Right cardiac atrium (tissue), 5 donors: ENCODE measurements around the gene CTBP1. TPM values are rescaled to one million over a fixed set of nuclear protein-coding genes. Genes with fewer than 3 reads are reported as not detected.
A peak's percentile ranks its signal among the peaks of the same experiment; 100 is the strongest.

ENCODE experiments used
- ATAC-seq, 2 donors: fragments of 200-7000 bp; cut with Tn5 transposase; one replicate each; pipeline versions ENCODE4 v1.8.0 to v1.9.1; 2020; ENCODE audit warnings: moderate library complexity in 2 of 2, mild to moderate bottlenecking in 1 of 2
- DNase-seq, 3 donors: peaks; one replicate each; pipeline ENCODE4 v3.0.0-alpha.2; 2020
- H3K27ac ChIP-seq: one replicate; pipeline ENCODE4 v1.5.1; 2013; ENCODE audit warnings: mild to moderate bottlenecking, low read length, control low read depth, moderate library complexity
- H3K27me3 ChIP-seq: one replicate; pipeline ENCODE4 v1.6.1; 2013; ENCODE audit not compliant: control insufficient read depth, insufficient read depth
- H3K4me1 ChIP-seq: one replicate; pipeline ENCODE4 v1.6.1; 2013; ENCODE audit warnings: low read length; ENCODE audit not compliant: control insufficient read depth, insufficient read depth
- H3K4me3 ChIP-seq: one replicate; pipeline ENCODE4 v1.5.1; 2013; ENCODE audit warnings: low read length, control low read depth
- H3K9me3 ChIP-seq: one replicate; pipeline ENCODE4 v1.6.1; 2013; ENCODE audit warnings: low read length; ENCODE audit not compliant: control insufficient read depth
- WGBS: extraction: QIAGEN DNeasy Blood & Tissue Kit; methylation state at CpG from one replicate; pipeline ENCODE4 v1.1.7; 2013; 5-methylcytosine and 5-hydroxymethylcytosine counted together
- intact Hi-C, 4 donors: fragments of 100-400 bp; cut with DNase I; formaldehyde crosslinking; loops; one replicate each; pipeline versions ENCODE4 v1.11.0 to v1.14.0; 2022 to 2023
- polyA plus RNA-seq: library from polyadenylated mRNA; stranded (reverse); fragments of 200-250 nt; gene quantifications from one replicate; pipeline ENCODE4 v1.2.3, GENCODE V29; 2013
- total RNA-seq, 4 donors: library from RNA; stranded (reverse); fragmentation: NEBNext Ultra II Directional; extraction: Animal tissue kit (Norgen Biotek cat#: 25700); gene quantifications; one replicate each; pipeline ENCODE4 v1.2.1, GENCODE V29; 2021
- donor health status: healthy with polysubstance abuse.
- donor health status: DM: no; HTN: yes; CAD: no.
- donor health status: DM: no; HTN: no; CAD: no.
- donor health status: DM: no; HTN: yes; CAD: no; lungs with severe emphysema.
- donor health status: DM: yes; HTN: yes; CAD: no.

Gene CTBP1
- total and polyA plus RNA-seq, 5 donors = 119 to 145 (median 133) TPM

DNA sequence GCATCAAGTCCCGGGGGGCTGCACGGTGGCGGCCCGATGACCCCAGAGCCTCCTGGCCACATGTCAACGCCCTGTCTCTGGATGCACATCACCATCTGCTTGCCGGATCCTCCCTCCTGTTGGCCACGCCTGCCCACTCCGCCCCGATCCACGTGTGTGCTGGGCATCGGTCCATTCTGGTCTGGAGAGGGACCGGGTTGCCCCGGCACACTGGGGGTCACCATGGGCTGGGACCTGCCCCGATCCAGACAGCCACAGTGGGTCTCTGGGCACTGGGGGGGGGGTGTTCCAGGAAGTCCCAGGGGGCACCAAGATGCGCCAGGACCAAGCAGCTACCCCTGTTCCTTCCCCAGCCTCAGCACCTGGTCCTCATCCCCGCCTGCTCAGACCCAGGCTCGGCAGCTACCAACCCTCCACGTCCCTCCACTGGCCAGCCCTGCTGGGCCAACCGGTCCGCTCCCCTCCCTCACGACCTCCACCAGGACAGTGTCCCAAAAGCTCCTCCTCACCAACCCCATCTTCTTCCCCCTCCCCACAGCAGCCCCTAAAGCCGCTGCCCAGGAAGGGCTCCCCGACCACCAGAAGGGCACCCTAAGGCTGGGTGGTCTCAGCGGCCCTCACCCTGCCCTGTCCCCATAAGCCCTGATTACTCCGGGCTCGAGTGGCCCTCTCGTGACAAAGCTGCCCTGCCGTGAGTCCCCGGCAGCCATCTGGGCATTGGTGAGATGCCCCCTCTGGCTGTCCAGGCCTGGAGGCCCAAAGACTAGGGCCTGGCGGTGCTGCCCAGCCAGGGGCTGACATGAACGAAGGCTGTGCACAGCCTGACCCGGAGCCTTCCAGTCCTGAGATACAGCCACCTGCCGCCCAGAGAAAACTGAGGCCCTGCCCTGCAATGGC is 4.6 kb downstream of the CTBP1 start:
- Histone ChIP-seq H3K4me1 (peaks cover 28% of the 10 kb centered on the region), H3K27ac (no peak overlapping the region)

DNA sequence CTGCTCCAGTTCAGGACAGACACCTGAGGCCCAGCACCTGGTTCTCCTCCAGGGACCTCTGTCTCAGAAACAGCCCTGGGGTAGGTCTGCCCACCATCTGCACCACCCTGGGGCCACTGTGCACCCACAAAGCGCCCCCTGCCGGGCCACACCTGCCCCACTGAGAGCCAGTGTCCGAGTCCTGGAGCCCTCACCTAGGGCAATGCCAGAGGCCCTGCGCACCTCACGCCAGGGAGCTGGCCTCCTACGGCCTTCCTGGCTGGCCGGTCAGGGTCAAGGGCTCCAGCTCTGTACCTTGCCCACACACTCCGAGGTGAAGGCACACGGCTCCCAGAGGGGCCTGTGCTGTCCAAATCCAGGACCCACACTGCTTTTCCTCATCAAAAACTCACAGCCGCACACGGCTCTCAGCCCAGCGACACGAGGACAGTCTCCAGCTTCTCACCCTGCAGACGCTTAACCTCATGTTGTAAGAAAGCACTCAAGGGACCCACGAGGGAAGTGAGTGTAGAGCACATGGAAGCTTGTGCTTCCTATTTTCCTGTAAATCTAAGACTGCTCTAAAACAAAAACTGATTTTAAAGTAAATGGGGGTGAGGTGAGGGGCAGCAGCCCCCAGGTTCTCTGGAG is 5.4 kb downstream of the CTBP1 start:
- Histone ChIP-seq H3K4me1 (peaks cover 28% of the 10 kb centered on the region), H3K9me3 (no peaks in the 10 kb centered on the region), H3K4me3 (no peak overlapping the region), H3K27me3 (no peaks in the 10 kb centered on the region), H3K27ac (no peak overlapping the region)
- 59% methylated on average over 15 of the region's 15 CpGs for whole genome bisulfite sequencing
- DNase-seq (peak in 2 of 3 donors; percentile 37 to 49), ATAC-seq (no peak)
- intact Hi-C loops = loop anchor here in 2 of 4 donors (5.0 to 10.0 kb wide), 2 partner anchors 79 to 99 kb away; no protein-coding TSS in a partner anchor

More for the DNA sequence above, 4.6 kb downstream of the CTBP1 start:
- DNase-seq = peak in 2 of 3 donors; percentile 76 to 77
- Histone ChIP-seq H3K9me3 (no peaks in the 10 kb centered on the region), H3K4me3 (no peak overlapping the region), H3K27me3 (no peaks in the 10 kb centered on the region)
- intact Hi-C loops = loop anchor here in 2 of 4 donors (5.0 to 10.0 kb wide), 2 partner anchors 80 to 98 kb away; no protein-coding TSS in a partner anchor
- WGBS = 57% methylated on average over 33 of the region's 33 CpGs
- ATAC-seq = no peak

DNA sequence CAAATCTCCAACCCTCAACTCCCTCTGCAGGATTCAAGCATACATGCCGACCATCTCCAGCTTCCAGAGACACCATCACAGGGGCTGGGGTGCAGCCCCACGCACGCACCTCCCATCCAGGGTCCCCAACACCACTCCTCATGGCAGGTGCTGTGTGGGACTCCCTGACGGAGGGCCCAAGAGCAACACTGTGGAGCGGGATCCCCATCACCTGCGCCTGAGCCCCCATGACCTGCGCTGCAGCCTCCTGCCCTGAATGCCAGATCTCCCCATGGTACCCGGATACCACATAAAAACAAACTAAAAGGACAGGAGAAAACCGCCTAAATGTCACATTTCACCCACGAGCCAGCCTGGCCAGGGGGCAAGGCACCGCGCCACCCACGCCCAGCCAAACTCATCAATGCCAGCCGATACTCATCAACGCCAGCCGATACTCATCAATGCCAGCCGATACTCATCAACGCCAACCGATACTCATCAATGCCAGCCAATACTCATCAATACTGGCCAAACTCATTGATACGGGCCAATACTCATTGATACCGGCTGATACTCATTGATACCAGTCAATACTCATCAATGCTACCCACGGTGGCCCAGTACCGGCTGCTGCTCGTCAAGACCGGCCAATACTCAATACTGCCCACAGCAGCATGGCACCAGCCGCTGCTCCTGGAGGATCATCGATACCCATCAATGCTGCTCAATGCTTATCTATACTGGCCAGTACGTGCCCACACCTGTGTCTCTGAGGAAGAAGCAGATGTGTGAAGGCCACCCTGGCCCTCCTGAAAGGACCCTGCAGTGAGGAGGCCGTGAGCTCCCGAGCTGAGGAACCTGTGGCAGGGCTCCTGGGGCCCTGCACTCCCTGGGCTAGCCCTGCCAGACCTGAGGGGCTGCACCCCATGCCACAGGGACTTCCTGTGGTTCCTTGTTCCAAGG is 6.2 kb downstream of the CTBP1 start:
- DNase-seq = peak in 2 of 3 donors; percentile 47 to 49
- intact Hi-C loops = loop anchor here in 2 of 4 donors (5.0 to 10.0 kb wide), 2 partner anchors 78 to 100 kb away; no protein-coding TSS in a partner anchor
- no peak overlapping the region for H3K4me3 ChIP-seq

DNA sequence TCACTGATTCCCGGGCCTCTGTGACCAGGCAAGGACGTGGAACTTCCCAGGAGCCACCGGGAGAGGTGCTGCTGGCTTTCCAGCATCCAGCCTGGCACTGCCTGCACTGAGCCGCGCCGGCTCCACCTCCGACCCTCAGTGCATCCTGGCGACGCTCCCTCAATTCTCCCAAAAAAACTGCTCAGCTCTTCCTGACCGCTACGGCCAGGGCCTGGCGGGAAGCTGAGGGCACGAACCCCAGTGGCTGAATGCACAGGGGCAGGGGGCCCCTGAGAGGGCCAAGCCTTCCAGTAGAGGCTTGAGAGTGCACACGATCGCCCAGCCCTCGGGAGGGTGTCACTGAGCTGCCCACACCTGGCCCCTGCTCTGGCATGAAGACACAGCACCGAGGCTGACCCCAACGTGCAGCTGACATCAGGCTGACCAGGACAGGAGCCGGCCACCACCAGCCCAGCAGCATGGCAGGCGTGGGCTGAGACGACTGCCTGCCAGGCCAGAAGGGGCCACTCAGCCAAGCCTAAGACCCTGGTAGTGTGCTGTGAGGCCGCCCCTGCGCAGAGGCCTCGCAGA is 6.9 kb downstream of the CTBP1 start:
- H3K9me3 ChIP-seq = no peaks in the 10 kb centered on the region
- H3K4me1 ChIP-seq = peaks cover 26% of the 10 kb centered on the region
- DNase-seq (peak in 2 of 3 donors; percentile 50 to 55), ATAC-seq (peak in 1 of 2 donors; percentile 3)
- WGBS = 65% methylated on average over 24 of the region's 24 CpGs
- no peak overlapping the region for H3K27ac ChIP-seq
- H3K27me3 ChIP-seq = no peaks in the 10 kb centered on the region
- no peak overlapping the region for H3K4me3 ChIP-seq
- intact Hi-C loops = loop anchor here in 2 of 4 donors (5.0 to 10.0 kb wide), 2 partner anchors 77 to 100 kb away; no protein-coding TSS in a partner anchor

More for the DNA sequence above, 6.2 kb downstream of the CTBP1 start:
- ATAC-seq = no peak
- WGBS = 94% methylated on average over 30 of the region's 30 CpGs
- no peaks in the 10 kb centered on the region for H3K27me3 ChIP-seq
- H3K4me1 ChIP-seq = peaks cover 28% of the 10 kb centered on the region
- H3K27ac ChIP-seq = no peak overlapping the region
- H3K9me3 ChIP-seq = no peaks in the 10 kb centered on the region

DNA sequence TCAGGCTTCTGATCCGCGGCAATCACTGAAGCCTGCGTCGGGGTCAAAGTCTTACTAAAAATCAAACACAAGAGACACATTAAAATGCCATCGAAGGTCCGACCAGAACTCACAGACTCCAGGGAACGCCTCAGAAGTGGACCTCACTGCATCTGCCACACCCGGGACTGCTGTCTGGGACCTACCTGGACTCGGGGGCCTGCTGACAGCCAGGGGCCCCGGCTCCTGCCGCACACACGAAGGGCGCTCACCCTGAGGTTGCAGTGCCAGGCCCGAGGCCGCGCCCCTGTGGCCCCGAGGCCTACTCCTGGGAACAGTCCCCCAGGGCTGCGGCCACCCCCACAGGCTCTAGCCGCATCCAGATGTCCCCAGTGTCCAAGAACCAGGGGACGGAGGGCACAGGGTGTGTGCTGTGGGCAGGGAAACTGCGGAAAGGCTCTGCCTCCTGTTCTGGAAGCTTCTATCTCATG is 7.4 kb downstream of the CTBP1 start:
- Histone ChIP-seq H3K4me3 (no peak overlapping the region), H3K27me3 (no peaks in the 10 kb centered on the region), H3K4me1 (peaks cover 23% of the 10 kb centered on the region), H3K27ac (no peak overlapping the region), H3K9me3 (no peaks in the 10 kb centered on the region)
- ATAC-seq (peak in 1 of 2 donors; percentile 1), DNase-seq (no peak)
- intact Hi-C loops = loop anchor here in 2 of 4 donors (5.0 to 10.0 kb wide), 2 partner anchors 77 to 101 kb away; no protein-coding TSS in a partner anchor
- WGBS = 83% methylated on average over 21 of the region's 21 CpGs

DNA sequence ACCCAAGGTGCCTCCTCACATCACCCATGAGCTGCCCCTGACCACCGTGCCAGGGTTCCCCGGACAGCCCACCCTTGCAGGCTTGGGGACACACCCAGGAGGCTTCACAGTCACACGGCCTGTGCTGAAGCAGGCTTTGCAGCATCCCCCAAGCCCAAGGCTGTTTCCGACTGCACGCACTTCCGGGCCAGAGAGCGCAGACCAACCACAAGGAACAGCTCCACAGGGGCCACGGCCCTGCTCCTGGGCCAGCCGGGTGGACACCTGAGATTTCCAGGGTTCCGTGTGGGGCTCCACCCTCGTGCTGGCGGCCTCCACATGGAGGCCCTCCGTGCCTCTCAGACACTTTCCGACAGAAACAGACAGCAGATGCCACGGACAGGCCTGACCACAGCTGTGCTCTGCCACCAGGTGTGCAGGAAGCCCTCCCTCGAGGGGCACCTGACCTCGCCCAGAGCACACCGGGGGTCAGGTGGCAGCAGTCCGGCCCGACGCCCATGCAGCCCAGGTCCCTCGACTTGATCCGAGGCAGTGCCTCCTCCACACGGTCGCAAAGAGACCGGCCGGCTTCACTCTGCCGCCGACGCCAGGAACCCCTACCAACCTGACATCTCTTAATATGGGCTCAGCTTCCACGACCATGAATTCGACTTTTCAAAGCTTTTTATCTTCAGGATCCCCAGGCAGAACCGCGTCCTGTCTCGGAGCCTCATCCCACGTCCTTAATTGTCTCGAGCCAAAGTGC is 8.0 kb downstream of the CTBP1 start:
- H3K27ac ChIP-seq = no peak overlapping the region
- no peaks in the 10 kb centered on the region for H3K9me3 ChIP-seq
- intact Hi-C loops = loop anchor here in 2 of 4 donors (5.0 to 10.0 kb wide), 2 partner anchors 76 to 101 kb away; no protein-coding TSS in a partner anchor
- DNase-seq (peak in 2 of 3 donors; percentile 40 to 54), ATAC-seq (no peak)
- peaks cover 17% of the 10 kb centered on the region for H3K4me1 ChIP-seq
- 85% methylated on average over 37 of the region's 37 CpGs for WGBS
- no peak overlapping the region for H3K4me3 ChIP-seq
- no peaks in the 10 kb centered on the region for H3K27me3 ChIP-seq

DNA sequence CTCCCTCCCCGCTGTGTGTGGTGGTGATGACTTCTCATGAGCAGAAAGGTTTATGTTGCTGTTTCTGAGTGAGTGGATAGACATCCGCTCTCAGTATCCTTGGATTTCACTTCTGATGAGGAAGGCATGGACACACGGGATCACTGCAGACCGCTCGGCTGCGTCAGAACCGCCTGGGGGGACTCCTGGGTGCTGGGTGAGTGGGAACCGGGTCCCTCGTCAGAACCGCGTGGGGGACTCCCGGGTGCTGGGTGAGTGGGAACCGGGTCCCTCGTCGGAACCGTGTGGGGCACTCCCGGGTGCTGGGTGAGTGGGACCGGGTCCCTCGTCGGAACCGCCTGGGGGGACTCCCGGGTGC is 9.0 kb downstream of the CTBP1 start:
- intact Hi-C loops = loop anchor here in 2 of 4 donors (5.0 to 10.0 kb wide), 3 partner anchors 65 to 102 kb away; partner anchors contain the start of gene SPON2 (in 1 of the 2)
- H3K9me3 ChIP-seq = no peaks in the 10 kb centered on the region
- DNase-seq = peak in 1 of 3 donors; percentile 40
- H3K27me3 ChIP-seq = no peaks in the 10 kb centered on the region
- H3K4me3 ChIP-seq = no peak overlapping the region
- 88% methylated on average over 22 of the region's 22 CpGs for WGBS
- H3K27ac ChIP-seq = no peak overlapping the region
- H3K4me1 ChIP-seq = peaks cover 13% of the 10 kb centered on the region
- no peak for ATAC-seq

DNA sequence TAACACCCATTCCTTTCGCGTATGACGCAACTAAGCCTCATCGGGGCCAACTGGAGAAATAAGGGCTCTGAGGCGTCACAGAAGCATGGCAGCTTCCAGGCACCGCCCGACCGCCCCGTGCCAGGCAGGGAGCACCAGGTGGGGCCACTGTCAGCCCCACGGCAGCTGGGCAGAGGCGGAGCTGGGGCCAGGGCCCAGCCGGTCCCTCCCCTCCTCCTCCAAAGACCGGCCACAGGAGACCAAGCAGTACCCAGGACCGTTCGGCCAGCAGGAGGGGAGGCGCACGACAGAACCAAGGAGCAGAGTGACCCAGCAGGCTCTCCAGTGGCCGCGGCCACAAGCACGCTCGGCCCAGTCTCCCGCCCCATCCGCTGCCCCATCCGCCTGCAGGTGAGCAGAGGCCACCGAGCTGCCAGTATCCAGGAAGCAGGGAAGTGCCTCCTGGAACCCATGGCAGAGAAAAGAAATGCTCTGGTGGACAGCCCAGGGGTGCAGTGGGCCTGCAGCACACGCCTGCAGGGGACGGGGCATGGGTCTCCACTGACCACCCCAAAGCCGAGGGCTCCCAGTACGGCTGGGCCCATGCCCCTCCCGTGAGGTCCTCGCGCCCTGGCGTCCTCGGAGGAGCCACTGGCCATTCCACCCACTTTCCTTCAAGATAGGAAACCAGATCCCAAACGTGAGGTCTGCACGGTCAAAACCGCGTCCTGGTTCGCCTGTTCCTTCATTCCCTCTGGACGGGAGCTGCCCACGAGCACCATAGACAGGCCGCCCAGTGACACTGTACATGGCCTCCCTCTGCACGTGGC is 9.6 kb downstream of the CTBP1 start:
- no peaks in the 10 kb centered on the region for H3K27me3 ChIP-seq
- ATAC-seq (no peak), DNase-seq (peak in 2 of 3 donors; percentile 50 to 53)
- 84% methylated on average over 43 of the region's 43 CpGs for WGBS
- intact Hi-C loops = loop anchor here in 1 of 4 donors (10.0 kb wide), 1 partner anchor 65 kb away; the partner anchor contains the start of gene SPON2
- H3K27ac ChIP-seq = no peak overlapping the region
- no peak overlapping the region for H3K4me3 ChIP-seq
- H3K4me1 ChIP-seq = peaks cover 10% of the 10 kb centered on the region
- no peaks in the 10 kb centered on the region for H3K9me3 ChIP-seq

DNA sequence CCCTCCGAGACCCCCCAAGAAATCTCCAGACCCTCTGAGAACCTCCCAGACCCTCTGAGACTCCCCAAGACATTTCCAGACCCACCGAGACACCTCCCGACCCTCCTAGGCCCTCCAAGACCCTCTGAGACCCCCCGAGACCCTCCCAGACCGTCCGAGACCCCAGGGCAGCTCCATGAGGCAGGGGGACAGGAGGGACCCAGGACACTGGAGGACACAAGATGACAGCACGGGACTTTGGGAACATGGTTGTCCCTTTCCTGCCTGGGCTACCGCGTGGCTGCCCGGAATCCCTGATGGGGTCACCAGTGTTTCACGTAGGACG is 10.3 kb downstream of the CTBP1 start:
- DNase-seq = peak in 2 of 3 donors; percentile 40 to 58
- WGBS = 93% methylated on average over 12 of the region's 12 CpGs
- no peaks in the 10 kb centered on the region for H3K27me3 ChIP-seq
- no peak overlapping the region for H3K4me3 ChIP-seq
- no peak overlapping the region for H3K27ac ChIP-seq
- intact Hi-C loops = loop anchor here in 1 of 4 donors (10.0 kb wide), 1 partner anchor 64 kb away; the partner anchor contains the start of gene SPON2
- H3K9me3 ChIP-seq = no peaks in the 10 kb centered on the region
- ATAC-seq = no peak
- H3K4me1 ChIP-seq = peaks cover 7% of the 10 kb centered on the region
